GM18951 (cell line): ENCODE results near the gene KDR.

Experiments used
- POLR2A ChIP-seq: IDR thresholded peaks from 4 replicates; pipeline ENCODE4 v1.6.1; 2011; ENCODE audit warnings: mild to moderate bottlenecking; ENCODE audit not compliant: insufficient read length, insufficient read depth; ENCODE audit errors: extremely low read depth
- in situ Hi-C: fragments of 300-500 bp; cut with MboI; formaldehyde crosslinking; loops from one replicate; pipeline ENCODE4 v1.12.0; 2022; ENCODE audit warnings: low sequenced_read_pairs, mixed read lengths, inconsistent platforms; ENCODE audit not compliant: unreplicated experiment

Gene KDR

DNA sequence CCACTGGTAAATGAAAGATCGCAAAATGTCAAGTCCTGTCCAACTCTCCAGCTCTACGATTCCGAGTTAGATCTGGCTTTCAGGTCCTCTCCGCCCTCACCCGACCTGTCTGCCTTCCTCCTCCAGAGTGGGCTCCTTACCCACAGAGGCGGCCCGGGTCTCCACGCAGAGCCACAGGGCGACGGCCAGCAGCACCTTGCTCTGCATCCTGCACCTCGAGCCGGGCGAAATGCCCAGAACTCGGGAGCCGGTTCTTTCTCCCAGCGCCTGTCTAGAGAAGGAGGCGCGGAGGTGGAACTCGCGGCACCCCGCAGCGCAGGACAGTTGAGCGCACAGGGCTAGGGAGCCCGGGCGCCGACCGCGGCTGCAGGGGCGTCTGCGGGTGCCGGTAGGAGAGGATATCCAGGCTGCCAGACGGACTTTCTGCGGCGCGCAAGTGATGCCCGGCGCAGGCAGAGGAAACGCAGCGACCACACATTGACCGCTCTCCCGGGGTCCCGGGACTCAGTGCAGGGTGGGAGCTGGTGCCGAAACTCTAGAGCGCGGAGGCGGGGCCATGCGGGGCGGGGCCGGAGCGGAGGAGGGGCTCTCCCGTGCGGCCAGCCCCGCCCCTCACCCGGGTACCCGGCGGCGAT lies at the start of gene KDR:
TSS of gene KDR (minus strand) at position 509 of the 635 bp plus-strand sequence. CDS start at position 207, 302 bp downstream.
- TF ChIP-seq POLR2A: no peak
- in situ Hi-C loops: no loop called here

GRCh38 chr4:55173580-55173979 lies 48.2 kb upstream of the KDR start:
- in situ Hi-C loops: no loop called here
- no peak for TF ChIP-seq POLR2A

DNA sequence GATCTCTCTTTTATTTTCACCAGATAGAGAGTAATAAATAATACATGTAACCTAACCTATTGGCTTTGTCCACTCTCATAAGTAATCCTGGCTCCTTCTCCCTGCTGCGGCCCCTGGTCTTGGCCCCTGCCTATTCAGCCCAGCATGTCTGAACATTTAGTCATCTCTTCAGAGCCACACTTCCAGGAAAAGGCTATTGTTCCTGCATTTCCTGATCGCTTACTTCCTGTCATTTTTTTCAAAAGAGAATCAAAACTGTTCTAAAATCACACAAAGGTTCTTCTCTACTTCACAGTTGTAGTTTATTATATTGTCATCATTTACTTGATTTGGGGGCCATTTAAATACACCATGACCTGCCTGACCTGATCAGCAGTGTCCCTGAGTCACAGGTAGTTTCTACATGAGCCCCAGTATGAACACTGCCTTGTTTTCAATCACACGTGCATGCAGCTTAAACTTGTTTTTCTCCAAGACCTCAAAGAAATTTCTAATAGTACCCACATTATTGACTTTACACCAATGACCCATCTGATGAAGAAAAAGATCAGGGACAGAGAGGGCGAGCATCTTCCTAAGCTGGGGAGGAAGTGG lies 47.4 kb upstream of the KDR start:
- TF ChIP-seq POLR2A: no peak
- in situ Hi-C loops: no loop called here

DNA sequence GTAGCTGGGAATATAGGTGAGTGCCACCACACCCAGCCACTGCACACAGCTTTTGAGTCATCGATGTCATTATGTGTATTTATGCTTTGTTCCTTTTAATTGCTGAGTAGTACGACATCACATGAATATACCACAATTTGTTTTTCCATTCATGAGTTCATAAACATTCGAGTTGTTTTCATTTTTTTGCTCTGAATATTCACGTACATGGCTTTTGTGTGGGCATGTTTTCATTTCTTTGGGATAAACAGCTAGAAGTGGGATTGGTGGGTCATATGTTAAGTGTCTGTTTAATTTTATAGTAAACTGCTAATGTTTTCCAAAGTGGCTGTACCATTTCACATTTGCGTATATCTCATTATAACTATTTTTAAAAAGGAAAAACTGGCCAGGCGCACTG lies 45.1 kb upstream of the KDR start:
- no peak for TF ChIP-seq POLR2A
- in situ Hi-C loops: no loop called here

DNA sequence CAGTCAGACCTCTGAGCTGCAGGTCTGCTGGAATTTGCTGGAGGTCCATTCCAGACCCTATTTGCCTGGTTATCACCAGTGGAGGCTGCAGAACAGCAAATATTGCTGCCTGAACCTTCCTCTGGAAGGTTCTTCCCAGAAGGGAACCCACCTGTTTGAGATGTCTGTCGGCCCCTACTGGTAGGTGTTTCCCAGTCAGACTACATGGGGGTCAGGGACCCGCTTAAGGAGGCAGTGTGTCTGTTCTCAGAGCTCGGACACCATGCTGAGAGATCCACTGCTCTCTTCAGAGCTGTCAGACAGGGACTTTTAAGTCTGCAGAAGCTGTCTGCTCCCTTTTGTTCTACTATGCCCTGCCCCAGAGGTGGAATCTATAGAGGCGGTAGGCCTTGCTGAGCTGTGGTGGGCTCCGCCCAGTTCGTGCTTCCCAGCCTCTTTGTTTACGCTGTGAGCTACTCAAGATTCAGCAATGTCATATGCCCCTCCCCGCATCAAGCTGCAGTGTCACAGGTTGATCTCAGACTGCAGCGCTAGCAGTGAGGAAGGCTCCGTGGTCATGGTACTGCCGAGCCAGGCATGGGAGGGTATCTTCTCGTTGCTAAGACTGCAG lies 44.1 kb upstream of the KDR start:
- TF ChIP-seq POLR2A: no peak
- in situ Hi-C loops: no loop called here

DNA sequence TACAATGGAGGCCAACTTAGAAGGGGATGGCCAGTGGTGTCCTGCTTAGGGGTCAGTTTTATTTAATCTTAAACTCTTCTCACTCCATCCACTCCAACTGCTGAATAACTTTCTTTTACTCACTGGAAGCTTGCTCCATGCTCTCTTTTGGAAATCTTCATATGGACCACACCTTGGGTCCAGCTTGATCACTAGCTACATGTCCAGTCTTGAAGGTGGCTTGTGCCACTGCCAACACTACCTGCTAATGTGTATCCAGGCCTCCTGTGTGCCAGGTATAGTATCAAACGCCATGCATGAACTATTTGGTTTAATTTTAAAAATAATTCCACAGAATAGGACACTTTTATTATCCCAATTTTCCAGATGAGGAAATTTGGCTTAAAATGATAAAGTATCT lies 37.0 kb upstream of the KDR start:
- no peak for TF ChIP-seq POLR2A
- in situ Hi-C loops: no loop called here

DNA sequence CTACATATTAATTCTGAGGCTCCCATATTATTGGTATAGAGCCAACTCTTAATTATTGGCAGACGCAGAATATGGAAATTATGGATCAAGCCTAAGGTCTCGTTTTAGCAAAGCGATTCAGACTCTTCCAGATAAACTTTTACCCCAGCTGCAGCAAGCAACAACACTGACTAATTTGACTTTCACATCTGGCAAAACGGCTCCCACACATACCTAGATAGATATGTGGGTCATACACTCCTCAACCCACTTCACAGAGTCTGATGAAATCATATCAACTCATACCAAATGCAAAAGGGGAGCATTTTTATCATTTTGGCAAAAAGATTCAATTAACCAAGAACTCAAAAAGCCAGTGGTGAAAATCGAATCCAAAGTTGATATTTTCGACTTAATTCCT lies 36.3 kb upstream of the KDR start:
- in situ Hi-C loops: no loop called here
- TF ChIP-seq POLR2A: no peak

GRCh38 chr4:55159851-55160250 lies 34.5 kb upstream of the KDR start:
- in situ Hi-C loops: no loop called here
- no peak for TF ChIP-seq POLR2A

DNA sequence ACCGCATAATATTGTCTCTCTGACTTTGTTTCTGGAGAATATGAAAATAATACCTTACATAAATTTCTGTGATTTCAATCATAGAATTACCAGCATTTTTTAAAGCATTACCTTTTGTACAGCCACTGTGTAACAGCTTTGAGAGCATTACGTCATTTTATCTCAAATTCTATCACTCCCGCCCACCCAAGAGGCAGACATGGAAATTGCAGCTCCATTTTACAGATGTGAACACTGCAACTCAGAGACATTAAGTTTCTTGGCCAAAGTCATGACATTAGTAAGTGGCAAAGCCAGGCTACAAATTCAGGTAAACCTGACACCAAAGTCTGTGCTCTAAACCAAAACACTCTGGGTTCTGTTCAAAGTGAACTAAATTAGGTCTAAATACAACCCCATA lies 33.6 kb upstream of the KDR start:
- TF ChIP-seq POLR2A: no peak
- in situ Hi-C loops: no loop called here

- no peak for TF ChIP-seq POLR2A
- in situ Hi-C loops: no loop called here
Observed at GRCh38 chr4:55157559-55158277, 32.3 kb upstream of the KDR start.

DNA sequence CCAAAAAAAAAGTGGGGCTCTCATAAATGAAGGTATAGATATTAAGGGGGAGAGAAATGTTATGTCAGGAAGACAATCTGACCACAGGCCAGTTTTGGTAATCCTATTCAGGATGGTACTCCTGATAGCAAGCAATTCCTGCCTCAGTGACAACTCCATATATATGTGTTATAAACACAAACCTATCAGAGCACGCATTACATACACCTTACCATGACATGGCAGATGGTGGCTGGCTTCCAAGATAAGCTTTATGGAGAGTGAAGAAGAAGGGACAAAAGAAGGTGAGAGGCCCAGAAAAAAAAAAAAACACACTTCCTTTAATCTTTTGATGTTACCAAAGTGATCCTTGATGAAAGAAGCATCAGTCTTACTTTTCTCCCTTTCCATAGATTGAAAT lies 29.5 kb upstream of the KDR start:
- TF ChIP-seq POLR2A: no peak
- in situ Hi-C loops: no loop called here

- TF ChIP-seq POLR2A: no peak
- in situ Hi-C loops: no loop called here
Observed at GRCh38 chr4:55154290-55154880, 29.0 kb upstream of the KDR start.

DNA sequence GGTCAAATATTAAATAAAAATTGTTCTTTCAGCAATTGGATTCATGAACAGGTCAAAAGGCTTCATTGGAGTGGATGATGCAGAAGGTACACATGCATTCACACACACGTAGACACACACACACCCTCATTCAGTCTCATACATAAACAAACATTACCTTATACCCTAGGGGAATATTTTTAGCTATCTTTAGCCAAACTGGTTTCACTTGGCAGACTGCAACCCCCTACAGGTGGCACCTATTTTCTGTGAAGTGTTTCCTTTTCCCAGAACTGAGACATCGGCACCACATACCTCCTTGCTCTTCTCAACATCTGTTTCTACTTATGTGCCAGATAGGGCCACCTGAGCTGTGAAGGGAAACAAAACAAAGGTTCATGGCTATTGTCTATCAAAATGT lies 18.5 kb upstream of the KDR start:
- no peak for TF ChIP-seq POLR2A
- in situ Hi-C loops: no loop called here
